HFFc6 (cell line): ENCODE measurements around the gene ORC5. TPM values are rescaled to one million over a fixed set of nuclear protein-coding genes. Genes with fewer than 3 reads are reported as not detected.
A peak's percentile ranks its signal among the peaks of the same experiment; 100 is the strongest.

Experiments
- DNase-seq: peaks from one replicate; pipeline ENCODE4 v3.0.0-alpha.2; 2018
- H3K27ac Mint-ChIP-seq: 2 replicates; pipeline ENCODE4 v1.8.0; 2020; ENCODE audit warnings: mild to moderate bottlenecking, mixed read lengths
- H3K27me3 Mint-ChIP-seq: 2 replicates; pipeline ENCODE4 v1.8.0; 2021; ENCODE audit warnings: mild to moderate bottlenecking, moderate library complexity, mixed read lengths; ENCODE audit not compliant: insufficient read depth
- H3K36me3 Mint-ChIP-seq: 2 replicates; pipeline ENCODE4 v1.8.0; 2021; ENCODE audit warnings: low read depth, mixed read lengths
- H3K4me1 Mint-ChIP-seq: 2 replicates; pipeline ENCODE4 v1.8.0; 2020; ENCODE audit warnings: low read depth, mixed read lengths
- H3K4me3 Mint-ChIP-seq: 2 replicates; pipeline ENCODE4 v1.8.0; 2020; ENCODE audit warnings: mild to moderate bottlenecking, moderate library complexity, mixed read lengths
- H3K9me3 Mint-ChIP-seq: 2 replicates; pipeline ENCODE4 v1.8.0; 2020; ENCODE audit warnings: mild to moderate bottlenecking, mixed read lengths
- total RNA-seq, 6 experiments: library from RNA; stranded (reverse); fragmentation: NEBNext Ultra II Directional; extraction: Animal tissue kit (Norgen Biotek cat#: 25700); gene quantifications; 2 replicates in 1 of 6; 3 replicates in 5 of 6; pipeline ENCODE4 v1.2.3, GENCODE V29; 2021
- TF ChIP-seq, protein P1 (sequence below): fragments of 200-600 bp; sonication (generic); IDR thresholded peaks from 2 replicates; pipeline ENCODE4 v1.5.0; 2021; ENCODE audit warnings: antibody characterized with exemption, mild to moderate bottlenecking

The ORC5 gene
- total RNA-seq, 6 experiments from 2014 or later, result 16.7 to 20.7 (median 17.6) TPM

DNA sequence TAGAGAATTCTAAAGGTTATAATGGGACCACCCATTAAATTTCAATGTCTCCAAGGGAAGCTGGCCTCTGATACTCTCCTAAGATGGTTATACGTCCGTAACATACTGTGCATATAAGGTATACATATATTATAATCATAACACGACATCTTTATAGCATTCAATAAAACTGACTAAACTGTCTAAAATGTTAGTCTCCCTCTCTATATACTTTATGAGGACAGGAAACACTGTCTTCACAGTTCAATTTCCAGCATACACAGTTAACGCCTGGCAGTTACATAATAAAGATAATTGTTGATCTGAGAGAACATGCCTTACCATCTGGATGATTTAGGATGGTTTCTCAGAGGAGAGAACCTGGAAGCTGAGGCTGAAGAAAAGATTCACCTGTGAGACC lies 1.2 kb upstream of the ORC5 start:
- no peaks in the 10 kb centered on the region for H3K9me3 Mint-ChIP-seq
- no peak for DNase-seq
- TF ChIP-seq, protein P1, sequence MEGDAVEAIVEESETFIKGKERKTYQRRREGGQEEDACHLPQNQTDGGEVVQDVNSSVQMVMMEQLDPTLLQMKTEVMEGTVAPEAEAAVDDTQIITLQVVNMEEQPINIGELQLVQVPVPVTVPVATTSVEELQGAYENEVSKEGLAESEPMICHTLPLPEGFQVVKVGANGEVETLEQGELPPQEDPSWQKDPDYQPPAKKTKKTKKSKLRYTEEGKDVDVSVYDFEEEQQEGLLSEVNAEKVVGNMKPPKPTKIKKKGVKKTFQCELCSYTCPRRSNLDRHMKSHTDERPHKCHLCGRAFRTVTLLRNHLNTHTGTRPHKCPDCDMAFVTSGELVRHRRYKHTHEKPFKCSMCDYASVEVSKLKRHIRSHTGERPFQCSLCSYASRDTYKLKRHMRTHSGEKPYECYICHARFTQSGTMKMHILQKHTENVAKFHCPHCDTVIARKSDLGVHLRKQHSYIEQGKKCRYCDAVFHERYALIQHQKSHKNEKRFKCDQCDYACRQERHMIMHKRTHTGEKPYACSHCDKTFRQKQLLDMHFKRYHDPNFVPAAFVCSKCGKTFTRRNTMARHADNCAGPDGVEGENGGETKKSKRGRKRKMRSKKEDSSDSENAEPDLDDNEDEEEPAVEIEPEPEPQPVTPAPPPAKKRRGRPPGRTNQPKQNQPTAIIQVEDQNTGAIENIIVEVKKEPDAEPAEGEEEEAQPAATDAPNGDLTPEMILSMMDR, result no peak
- H3K4me1 Mint-ChIP-seq, result peaks cover 24% of the 10 kb centered on the region
- peak overlapping the region; percentile 93; the same call in 1 of the 2 replicates for H3K4me3 Mint-ChIP-seq
- H3K36me3 Mint-ChIP-seq, result peaks cover 7% of the 10 kb centered on the region; the same call in 1 of the 2 replicates
- peaks cover 4% of the 10 kb centered on the region for H3K27me3 Mint-ChIP-seq
- no peak overlapping the region for H3K27ac Mint-ChIP-seq

DNA sequence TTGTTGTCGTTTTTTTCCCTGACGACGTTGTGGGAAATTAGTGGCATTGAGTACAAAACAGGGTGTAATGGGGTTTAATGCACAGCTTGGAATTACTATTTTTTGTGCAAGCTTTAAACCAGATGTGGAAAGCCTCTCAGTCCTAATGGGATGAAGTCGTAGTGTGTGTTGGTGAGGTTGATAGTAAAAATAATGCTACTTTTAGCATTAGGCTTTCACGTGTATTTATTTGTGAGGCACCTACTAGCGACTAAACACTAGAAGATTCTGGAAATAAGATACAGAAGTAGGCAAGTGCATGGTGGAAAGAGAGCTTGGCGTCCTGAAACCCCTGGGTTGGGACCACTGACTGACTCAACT lies 588 bp upstream of the ORC5 start:
- Mint-ChIP-seq H3K4me3 (peak overlapping the region; percentile 93), H3K4me1 (peaks cover 24% of the 10 kb centered on the region), H3K27ac (peak overlapping the region; percentile 95), H3K9me3 (no peaks in the 10 kb centered on the region), H3K36me3 (peaks cover 9% of the 10 kb centered on the region; the same call in 1 of the 2 replicates), H3K27me3 (peaks cover 4% of the 10 kb centered on the region)
- TF ChIP-seq, protein P1, result no peak
- no peak for DNase-seq

DNA sequence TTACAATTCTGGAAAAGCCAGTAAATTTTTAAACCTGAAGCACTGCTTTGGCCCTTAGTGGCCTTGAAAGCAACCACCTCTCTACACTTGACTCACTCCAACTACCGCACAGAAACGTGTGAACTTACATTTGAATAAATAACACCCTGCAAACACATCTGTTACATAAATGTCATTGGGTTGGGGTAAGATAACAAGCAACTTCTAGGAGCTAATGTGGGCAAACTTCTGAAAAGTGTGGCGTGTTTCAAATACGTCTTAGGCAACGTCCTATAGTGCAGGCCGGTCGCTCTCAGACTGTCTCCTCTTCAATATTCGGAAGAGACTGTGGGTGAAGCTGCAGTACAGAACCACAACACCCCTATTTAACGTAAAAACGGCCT lies 474 bp downstream of the ORC5 start:
- peak overlapping the region; percentile 95 for H3K27ac Mint-ChIP-seq
- peaks cover 24% of the 10 kb centered on the region for H3K4me1 Mint-ChIP-seq
- TF ChIP-seq, protein P1, result no peak
- H3K9me3 Mint-ChIP-seq, result no peaks in the 10 kb centered on the region
- H3K27me3 Mint-ChIP-seq, result peaks cover 4% of the 10 kb centered on the region; the same call in 1 of the 2 replicates
- peak overlapping the region; percentile 93 for H3K4me3 Mint-ChIP-seq
- H3K36me3 Mint-ChIP-seq, result peaks cover 20% of the 10 kb centered on the region
- no peak for DNase-seq

GRCh38 chr7:104206841-104207240 lies 972 bp downstream of the ORC5 start:
- Mint-ChIP-seq H3K36me3 (peaks cover 25% of the 10 kb centered on the region), H3K4me1 (peaks cover 24% of the 10 kb centered on the region), H3K4me3 (peak overlapping the region; percentile 93), H3K9me3 (no peaks in the 10 kb centered on the region), H3K27ac (peak overlapping the region; percentile 95), H3K27me3 (peaks cover 4% of the 10 kb centered on the region; the same call in 1 of the 2 replicates)
- TF ChIP-seq, protein P1, result no peak
- DNase-seq, result no peak

DNA sequence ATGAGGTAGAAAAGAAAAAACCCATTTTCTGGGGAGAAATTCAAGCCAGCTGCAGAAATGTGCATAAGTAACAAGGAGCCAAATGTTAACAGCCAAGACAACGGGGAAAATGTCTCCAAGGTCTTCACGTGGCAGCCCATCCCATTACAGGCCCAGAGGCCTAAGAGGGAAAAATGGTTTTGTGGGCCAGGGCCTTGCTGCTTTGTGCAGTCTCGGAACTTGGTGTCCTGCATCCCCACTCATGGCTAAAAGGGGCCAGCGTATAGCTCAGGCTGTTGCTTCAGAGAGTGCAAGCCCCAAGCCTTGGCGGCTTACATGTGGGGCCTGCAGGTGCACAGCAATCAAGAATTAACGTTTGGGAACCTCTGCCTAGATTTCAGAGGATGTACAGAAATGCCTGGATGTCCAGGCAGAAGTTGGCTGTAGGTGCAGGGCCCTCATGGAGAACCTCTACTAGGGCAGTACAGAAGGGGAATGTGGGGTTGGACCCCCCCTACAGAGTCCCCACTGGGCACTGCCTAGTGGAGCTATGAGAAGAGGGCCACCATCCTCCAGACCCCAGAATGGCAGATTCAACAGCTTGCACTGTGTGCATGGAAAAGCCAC lies 9.0 kb downstream of the ORC5 start:
- TF ChIP-seq, protein P1, result no peak
- H3K27ac Mint-ChIP-seq, result no peak overlapping the region
- H3K27me3 Mint-ChIP-seq, result no peaks in the 10 kb centered on the region
- H3K36me3 Mint-ChIP-seq, result peaks cover 64% of the 10 kb centered on the region
- H3K4me3 Mint-ChIP-seq, result no peak overlapping the region
- peaks cover 13% of the 10 kb centered on the region for H3K4me1 Mint-ChIP-seq
- DNase-seq, result no peak
- no peaks in the 10 kb centered on the region for H3K9me3 Mint-ChIP-seq
